IMR-90 (cell line): ENCODE results near the gene TLCD4. TPM values are rescaled to one million over a fixed set of nuclear protein-coding genes. Genes with fewer than 3 reads are reported as not detected.

Source experiments
- ATAC-seq: fragments of 200-7000 bp; cut with Tn5 transposase; 2 replicates; pipeline ENCODE4 v1.9.1; 2020; ENCODE audit warnings: low read depth, mild to moderate bottlenecking, moderate library complexity
- BruUV-seq: library from RNA; stranded (reverse); fragments of 400-500 nt; replicated peaks from 2 replicates; lab custom pipeline; 2021; lab: Mats Ljungman, UMichigan
- CTCF ChIA-PET: fragments of 300-600 bp; formaldehyde crosslinking; extraction: SDS; loops from one replicate; lab custom pipeline; 2021; ENCODE audit warnings: antibody characterized with exemption; lab: Yijun Ruan, JAX
- POLR2A ChIA-PET: fragments of 300-600 bp; sonication (Branson Sonifier 250); formaldehyde crosslinking; loops from one replicate; lab custom pipeline; 2022; ENCODE audit warnings: antibody characterized with exemption; ENCODE audit not compliant: unreplicated experiment; lab: Charles Lee
- DNase-seq: peaks from one replicate; pipeline ENCODE4 v3.0.0; 2013
- H2AFZ ChIP-seq: replicated peaks from 2 replicates; pipeline ENCODE3; 2013; ENCODE audit warnings: low read length, mild to moderate bottlenecking; ENCODE audit not compliant: poor library complexity
- H2AK5ac ChIP-seq: 2 replicates; pipeline ENCODE4 v1.6.1; 2013; ENCODE audit warnings: low read depth, low read length, inconsistent platforms
- H2AK9ac ChIP-seq: replicated peaks from 2 replicates; pipeline ENCODE3; 2013; ENCODE audit warnings: mild to moderate bottlenecking, low read depth, low read length, moderate library complexity; ENCODE audit not compliant: poor library complexity
- H2BK120ac ChIP-seq: 2 replicates; pipeline ENCODE4 v1.6.1; 2013; ENCODE audit warnings: low read depth, low read length, inconsistent platforms
- H2BK15ac ChIP-seq: 3 replicates; pipeline ENCODE4 v1.6.1; 2013; ENCODE audit warnings: low read depth, low read length, inconsistent platforms
- H2BK20ac ChIP-seq: 2 replicates; pipeline ENCODE4 v1.6.1; 2013; ENCODE audit warnings: low read depth, mild to moderate bottlenecking, inconsistent platforms, low read length, moderate library complexity
- H2BK5ac ChIP-seq: 2 replicates; pipeline ENCODE4 v1.6.1; 2013; ENCODE audit warnings: mild to moderate bottlenecking, low read depth, low read length, inconsistent platforms; ENCODE audit not compliant: poor library complexity, severe bottlenecking
- H3K14ac ChIP-seq: replicated peaks from 2 replicates; pipeline ENCODE4 v1.6.1; 2013; ENCODE audit warnings: low read depth, low read length, inconsistent platforms
- H3K18ac ChIP-seq: 2 replicates; pipeline ENCODE4 v1.6.1; 2013; ENCODE audit warnings: low read depth, low read length, control low read depth
- H3K23ac ChIP-seq: 2 replicates; pipeline ENCODE4 v1.6.1; 2013; ENCODE audit warnings: low read depth, low read length, inconsistent platforms
- H3K27ac ChIP-seq: 2 replicates; pipeline ENCODE4 v1.5.1; 2013; ENCODE audit warnings: mild to moderate bottlenecking, control low read depth, low read length; ENCODE audit not compliant: insufficient read depth
- H3K27me3 ChIP-seq: 2 replicates; pipeline ENCODE4 v1.6.1; 2013; ENCODE audit warnings: low read length; ENCODE audit not compliant: control insufficient read depth, insufficient read depth
- H3K36me3 ChIP-seq: 2 replicates; pipeline ENCODE4 v1.6.1; 2013; ENCODE audit warnings: low read length, mixed read lengths; ENCODE audit not compliant: control insufficient read depth, insufficient read depth
- H3K4ac ChIP-seq: 2 replicates; pipeline ENCODE4 v1.6.1; 2013; ENCODE audit warnings: low read depth, low read length, inconsistent platforms
- H3K4me1 ChIP-seq: 2 replicates; pipeline ENCODE4 v1.6.1; 2013; ENCODE audit warnings: low read length, mixed read lengths; ENCODE audit not compliant: control insufficient read depth, insufficient read depth
- H3K4me2 ChIP-seq: 2 replicates; pipeline ENCODE4 v1.6.1; 2013; ENCODE audit warnings: low read depth, mild to moderate bottlenecking, control low read depth, low read length, moderate library complexity
- H3K4me3 ChIP-seq: 2 replicates; pipeline ENCODE4 v1.5.1; 2013; ENCODE audit warnings: low read depth, mild to moderate bottlenecking, control low read depth, low read length, moderate library complexity; ENCODE audit not compliant: insufficient read depth
- H3K56ac ChIP-seq: 2 replicates; pipeline ENCODE4 v1.6.1; 2013; ENCODE audit warnings: low read length, inconsistent platforms; ENCODE audit not compliant: insufficient read depth; ENCODE audit errors: extremely low read depth
- H3K79me1 ChIP-seq, 2 experiments: 2 replicates each; pipeline ENCODE4 v1.6.1; 2013; ENCODE audit warnings: low read length in 2 of 2, inconsistent platforms in 1 of 2, low read depth in 1 of 2
- H3K9ac ChIP-seq: 2 replicates; pipeline ENCODE4 v1.6.1; 2013; ENCODE audit warnings: low read depth, low read length, control low read depth
- H3K9me1 ChIP-seq: 2 replicates; pipeline ENCODE4 v1.6.1; 2013; ENCODE audit warnings: low read length, inconsistent platforms; ENCODE audit not compliant: insufficient read depth
- H3K9me3 ChIP-seq: 2 replicates; pipeline ENCODE4 v1.6.1; 2013; ENCODE audit warnings: low read length; ENCODE audit not compliant: control insufficient read depth, insufficient read depth
- H4K20me1 ChIP-seq: 2 replicates; pipeline ENCODE4 v1.6.1; 2013; ENCODE audit warnings: low read length, inconsistent platforms; ENCODE audit not compliant: insufficient read depth
- H4K5ac ChIP-seq: 2 replicates; pipeline ENCODE4 v1.6.1; 2013; ENCODE audit warnings: mild to moderate bottlenecking, low read depth, low read length, control low read depth
- H4K8ac ChIP-seq, 2 experiments: 2 replicates each; pipeline ENCODE4 v1.6.1; 2013; ENCODE audit warnings: low read depth in 2 of 2, low read length in 2 of 2, control low read depth in 1 of 2, inconsistent platforms in 1 of 2
- H4K91ac ChIP-seq: 2 replicates; pipeline ENCODE4 v1.6.1; 2013; ENCODE audit warnings: low read depth, low read length, inconsistent platforms; ENCODE audit not compliant: insufficient read depth
- CEBPB ChIP-seq: IDR thresholded peaks from 2 replicates; pipeline ENCODE4 v1.6.1; 2012; ENCODE audit warnings: low read depth, low read length, improper control_type of control experiment
- CHD1 ChIP-seq: IDR thresholded peaks from 2 replicates; pipeline ENCODE4 v1.6.1; 2012; ENCODE audit warnings: low read depth, low read length, improper control_type of control experiment
- FOS ChIP-seq: fragments of 150-350 bp; IDR thresholded peaks from 2 replicates; pipeline ENCODE4 v1.6.1; 2016; ENCODE audit warnings: low read depth, low read length
- MAZ ChIP-seq: IDR thresholded peaks from 2 replicates; pipeline ENCODE4 v1.6.1; 2012; ENCODE audit warnings: low read depth, mild to moderate bottlenecking, low read length, improper control_type of control experiment, moderate library complexity, borderline replicate concordance
- dilution Hi-C: fragments of 300-500 bp; cut with HindIII; formaldehyde crosslinking; loops from one replicate; pipeline ENCODE4 v1.14.3; 2018; ENCODE audit warnings: low sequenced_read_pairs; ENCODE audit not compliant: unreplicated experiment
- in situ Hi-C: fragments of 300-500 bp; cut with MboI; formaldehyde crosslinking; loops from 3 replicates; pipeline ENCODE4 v1.14.3; 2019; ENCODE audit warnings: low sequenced_read_pairs, inconsistent platforms, mixed read lengths
- intact Hi-C: fragments of 100-400 bp; cut with micrococcal nuclease; formaldehyde crosslinking; loops from 2 replicates; pipeline ENCODE4 v1.10.0; 2022
- polyA plus RNA-seq, 3 experiments: library from polyadenylated mRNA; depleted of rRNA; stranded (reverse); fragments of >200 nt; gene quantifications; 2 replicates each; pipeline ENCODE4 v1.2.3, GENCODE V29; 2012; ENCODE audit warnings: low replicate concordance in 1 of 3
- total RNA-seq: library from RNA; depleted of rRNA; stranded (reverse); fragments of >200 nt; gene quantifications from 2 replicates; pipeline ENCODE4 v1.2.3, GENCODE V29; 2012
- TF ChIP-seq, protein P1 (sequence below): fragments of 150-350 bp; IDR thresholded peaks from 2 replicates; pipeline ENCODE4 v1.6.1; 2017; ENCODE audit warnings: mild to moderate bottlenecking, antibody characterized with exemption, low read length, low read depth

The TLCD4 gene
- total and polyA plus RNA-seq, 2 of the 4 experiments (the other 2 are of a cell fraction), result 0.22 to 0.36 TPM

DNA sequence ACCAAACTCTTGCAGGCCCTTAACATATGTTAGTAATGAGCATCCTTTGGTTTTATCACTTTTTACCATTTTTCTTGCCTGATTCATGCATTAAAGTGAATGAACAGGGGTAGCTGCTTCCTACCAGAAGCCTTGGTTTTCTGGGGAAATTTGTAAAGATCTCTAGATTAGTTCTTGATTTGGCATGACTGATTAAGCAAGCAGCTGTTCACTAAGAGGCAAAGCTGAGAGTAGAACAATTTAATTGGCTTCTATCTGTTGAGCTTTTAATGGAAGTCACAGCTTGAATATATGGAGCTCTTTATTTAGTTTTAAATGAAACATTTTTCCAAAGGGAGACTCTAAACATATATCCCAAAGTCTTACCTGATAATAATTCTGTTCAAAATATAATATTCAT, 23.6 kb downstream of the TLCD4 start:
- Histone ChIP-seq H3K14ac (no peak overlapping the region), H2BK20ac (no peak overlapping the region), H4K8ac (no peak overlapping the region), H3K23ac (no peak overlapping the region), H3K9me3 (no peaks in the 10 kb centered on the region), H4K20me1 (no peaks in the 10 kb centered on the region), H2BK15ac (no peak overlapping the region), H2AFZ (no peak overlapping the region), H2AK9ac (no peak overlapping the region), H2BK120ac (no peak overlapping the region), H3K9me1 (no peaks in the 10 kb centered on the region; the same call in 1 of the 2 replicates), H3K4me3 (no peak overlapping the region), H3K4me1 (no peaks in the 10 kb centered on the region), H3K4ac (no peak overlapping the region), H2BK5ac (no peak overlapping the region), H3K4me2 (no peak overlapping the region), H3K27me3 (no peaks in the 10 kb centered on the region), H3K18ac (no peak overlapping the region), H3K36me3 (no peaks in the 10 kb centered on the region), H3K27ac (no peak overlapping the region), H4K5ac (no peak overlapping the region), H3K9ac (no peak overlapping the region), H2AK5ac (no peak overlapping the region), H3K56ac (no peak overlapping the region), H4K91ac (no peak overlapping the region), H3K79me1 (no peaks in the 10 kb centered on the region)
- DNase-seq (no peak), ATAC-seq (no peak)
- no TSS peak for BruUV-seq
- in situ Hi-C loops, result no loop called here
- POLR2A ChIA-PET, result no interaction called here
- TF ChIP-seq MAZ (no peak), CHD1 (no peak), FOS (no peak), CEBPB (no peak)
- TF ChIP-seq, protein P1, sequence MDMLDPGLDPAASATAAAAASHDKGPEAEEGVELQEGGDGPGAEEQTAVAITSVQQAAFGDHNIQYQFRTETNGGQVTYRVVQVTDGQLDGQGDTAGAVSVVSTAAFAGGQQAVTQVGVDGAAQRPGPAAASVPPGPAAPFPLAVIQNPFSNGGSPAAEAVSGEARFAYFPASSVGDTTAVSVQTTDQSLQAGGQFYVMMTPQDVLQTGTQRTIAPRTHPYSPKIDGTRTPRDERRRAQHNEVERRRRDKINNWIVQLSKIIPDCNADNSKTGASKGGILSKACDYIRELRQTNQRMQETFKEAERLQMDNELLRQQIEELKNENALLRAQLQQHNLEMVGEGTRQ, result no peak
- dilution Hi-C loops, result no loop called here
- CTCF ChIA-PET, result no interaction called here
- intact Hi-C loops, result no loop called here
